Breast epithelium (tissue), 3 donors: ENCODE measurements around the gene ANKRD23.

Experiments used
- POLR2A ChIP-seq: fragments of 450-650 bp; IDR thresholded peaks from one replicate; pipeline ENCODE4 v1.6.1; 2016; ENCODE audit warnings: antibody characterized with exemption, mild to moderate bottlenecking, moderate library complexity
- TF ChIP-seq, protein P1 (sequence below), 3 donors: fragments of 450-650 bp; IDR thresholded peaks; one replicate each; pipeline ENCODE4 v1.5.1; 2016 to 2017; ENCODE audit warnings: antibody characterized with exemption in 3 of 3, mild to moderate bottlenecking in 3 of 3, moderate library complexity in 3 of 3

DNA sequence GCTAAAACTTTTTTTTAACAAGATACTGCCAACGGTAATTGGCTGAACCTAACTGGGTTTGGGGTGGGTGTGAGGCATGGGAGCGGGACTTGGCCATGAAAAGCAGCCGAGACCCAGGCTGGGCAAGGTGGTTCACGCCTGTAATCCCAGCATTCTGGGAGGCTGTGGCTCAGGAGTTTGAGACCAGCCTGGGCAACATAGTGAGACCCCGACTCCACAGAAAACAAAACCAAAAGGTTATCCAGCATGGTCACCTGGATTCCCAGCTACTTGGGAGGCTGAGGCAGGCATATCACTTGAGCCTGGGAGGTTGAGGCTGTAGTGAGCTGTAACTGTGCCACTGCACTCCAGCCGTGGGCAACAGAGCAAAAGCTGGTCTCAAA, 37.1 kb upstream of the ANKRD23 start:
- TF ChIP-seq, protein P1, sequence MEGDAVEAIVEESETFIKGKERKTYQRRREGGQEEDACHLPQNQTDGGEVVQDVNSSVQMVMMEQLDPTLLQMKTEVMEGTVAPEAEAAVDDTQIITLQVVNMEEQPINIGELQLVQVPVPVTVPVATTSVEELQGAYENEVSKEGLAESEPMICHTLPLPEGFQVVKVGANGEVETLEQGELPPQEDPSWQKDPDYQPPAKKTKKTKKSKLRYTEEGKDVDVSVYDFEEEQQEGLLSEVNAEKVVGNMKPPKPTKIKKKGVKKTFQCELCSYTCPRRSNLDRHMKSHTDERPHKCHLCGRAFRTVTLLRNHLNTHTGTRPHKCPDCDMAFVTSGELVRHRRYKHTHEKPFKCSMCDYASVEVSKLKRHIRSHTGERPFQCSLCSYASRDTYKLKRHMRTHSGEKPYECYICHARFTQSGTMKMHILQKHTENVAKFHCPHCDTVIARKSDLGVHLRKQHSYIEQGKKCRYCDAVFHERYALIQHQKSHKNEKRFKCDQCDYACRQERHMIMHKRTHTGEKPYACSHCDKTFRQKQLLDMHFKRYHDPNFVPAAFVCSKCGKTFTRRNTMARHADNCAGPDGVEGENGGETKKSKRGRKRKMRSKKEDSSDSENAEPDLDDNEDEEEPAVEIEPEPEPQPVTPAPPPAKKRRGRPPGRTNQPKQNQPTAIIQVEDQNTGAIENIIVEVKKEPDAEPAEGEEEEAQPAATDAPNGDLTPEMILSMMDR (IDR thresholded peaks at IDR 0.05): no peak
- TF ChIP-seq POLR2A: no peak
